ENCODE measurements around the gene PIM1.
A peak's percentile ranks its signal among the peaks of the same experiment; 100 is the strongest.

The PIM1 gene

GRCh38 chr6:37212268-37212667 lies 42.3 kb downstream of the PIM1 start:
- FAIRE-seq, result no peak
- no peak for DNase-seq (ENCODE audit: insufficient read length, low spot score)
- TF ChIP-seq PAX5 (IDR thresholded peaks at IDR 0.05; ENCODE audit: insufficient read depth, low read length, severe bottlenecking), result no peak
- no peak for TF ChIP-seq POLR2A (IDR thresholded peaks at IDR 0.05; ENCODE audit: low read depth, low read length)
- no peak for TF ChIP-seq POLR2AphosphoS5 (IDR thresholded peaks at IDR 0.05; ENCODE audit: low read depth, low read length)
- TF ChIP-seq SPI1 (IDR thresholded peaks at IDR 0.05; ENCODE audit: low read depth, low read length), result no peak
- no peak for TF ChIP-seq POU2F2 (IDR thresholded peaks at IDR 0.05; ENCODE audit: low read depth, low read length)
- no peak for TF ChIP-seq TAF1 (IDR thresholded peaks at IDR 0.05; ENCODE audit: low read depth, low read length)

- TF ChIP-seq POLR2AphosphoS5 (IDR thresholded peaks at IDR 0.05; ENCODE audit: low read depth, low read length) (no peak), SPI1 (IDR thresholded peaks at IDR 0.05; ENCODE audit: low read depth, low read length) (no peak)
- DNase-seq (ENCODE audit: insufficient read length, low spot score) (no peak), FAIRE-seq (no peak)
Measured at GRCh38 chr6:37218061-37218460, 48.1 kb downstream of the PIM1 start.

DNA sequence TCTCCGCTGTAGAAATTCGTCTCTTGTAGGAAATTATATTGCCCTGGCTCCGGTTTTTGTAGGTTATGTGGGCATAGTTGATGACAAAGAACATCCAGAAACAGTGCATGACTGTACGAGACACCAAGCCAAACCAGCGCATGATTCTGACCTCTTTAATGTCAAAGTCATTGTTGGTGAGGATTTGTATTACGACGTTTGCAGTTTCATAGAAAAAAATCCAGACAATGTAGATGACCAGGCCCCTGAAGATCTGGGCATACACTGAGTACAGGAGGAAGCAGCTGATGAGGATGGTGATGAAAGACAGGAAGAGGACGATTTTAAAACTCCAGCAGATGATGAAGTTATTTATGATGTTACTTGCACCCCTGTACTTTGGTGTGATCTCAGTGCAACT lies 48.6 kb downstream of the PIM1 start:
- no peak for TF ChIP-seq PAX5 (IDR thresholded peaks at IDR 0.05; ENCODE audit: insufficient read depth, low read length, severe bottlenecking)
- TF ChIP-seq TAF1 (IDR thresholded peaks at IDR 0.05; ENCODE audit: low read depth, low read length), result no peak
- FAIRE-seq (no peak), DNase-seq (ENCODE audit: insufficient read length, low spot score) (no peak)

GRCh38 chr6:37221585-37222124 lies 51.7 kb downstream of the PIM1 start:
- TF ChIP-seq SPI1 (IDR thresholded peaks at IDR 0.05; ENCODE audit: low read depth, low read length), result peak; percentile 44; the same call in 1 of the 2 replicates
- TF ChIP-seq TAF1 (IDR thresholded peaks at IDR 0.05; ENCODE audit: low read depth, low read length), result no peak
- no peak for TF ChIP-seq POLR2AphosphoS5 (IDR thresholded peaks at IDR 0.05; ENCODE audit: low read depth, low read length)
- no peak for TF ChIP-seq PAX5 (IDR thresholded peaks at IDR 0.05; ENCODE audit: insufficient read depth, low read length, severe bottlenecking)
- peak; percentile 48 for FAIRE-seq
- DNase-seq (ENCODE audit: insufficient read length, low spot score), result no peak

DNA sequence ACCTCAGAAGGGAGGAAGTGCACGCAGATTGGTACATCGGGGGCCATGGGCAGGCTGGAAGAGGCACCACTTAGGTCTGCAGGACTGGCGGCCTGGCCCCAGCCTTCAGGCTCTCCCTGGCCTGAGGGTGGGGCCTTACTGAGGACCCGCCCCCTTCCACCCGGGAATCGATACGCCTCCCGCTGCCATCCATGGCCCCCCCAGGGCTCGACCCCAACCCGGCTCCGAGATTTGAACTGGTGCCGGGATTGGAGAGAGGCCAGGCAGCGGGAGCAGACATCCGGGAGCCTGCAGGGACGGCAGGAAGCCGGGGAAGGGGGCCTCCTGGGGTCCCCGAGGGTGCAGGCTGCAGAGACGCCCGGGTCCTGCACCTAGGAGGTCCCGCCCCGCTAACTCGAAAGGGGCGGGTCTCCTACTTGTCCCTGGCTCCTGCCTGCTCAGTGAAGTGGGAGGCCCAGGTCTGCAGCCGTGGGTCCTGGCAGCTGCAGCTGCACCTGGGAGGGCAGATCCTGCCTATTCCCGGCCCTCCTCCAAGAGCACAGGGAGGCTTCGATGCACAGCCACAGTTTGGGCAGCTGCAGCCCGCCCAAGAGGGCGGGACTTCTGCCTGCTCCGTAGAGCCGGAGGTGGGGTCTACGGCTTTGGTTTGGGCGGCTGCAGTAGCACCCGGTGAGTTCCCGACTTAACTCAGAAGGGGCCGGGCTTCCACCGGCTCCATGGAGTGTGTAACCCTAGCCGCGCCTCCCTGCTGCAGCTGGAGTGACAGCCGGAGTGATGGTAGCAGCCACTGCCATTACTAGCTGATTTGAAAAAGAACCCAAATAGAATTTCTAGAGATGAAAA lies 52.4 kb downstream of the PIM1 start:
- FAIRE-seq, result peak; percentile 89
- peak; percentile 77 for DNase-seq (ENCODE audit: insufficient read length, low spot score)
- TF ChIP-seq PAX5 (IDR thresholded peaks at IDR 0.05; ENCODE audit: insufficient read depth, low read length, severe bottlenecking) (no peak), POLR2AphosphoS5 (IDR thresholded peaks at IDR 0.05; ENCODE audit: low read depth, low read length) (no peak), POU2F2 (IDR thresholded peaks at IDR 0.05; ENCODE audit: low read depth, low read length) (no peak), SPI1 (IDR thresholded peaks at IDR 0.05; ENCODE audit: low read depth, low read length) (no peak; the same call in 1 of the 2 replicates), TAF1 (IDR thresholded peaks at IDR 0.05; ENCODE audit: low read depth, low read length) (no peak), POLR2A (IDR thresholded peaks at IDR 0.05; ENCODE audit: low read depth, low read length) (no peak)

GRCh38 chr6:37222992-37223391 lies 53.0 kb downstream of the PIM1 start:
- no peak for DNase-seq (ENCODE audit: insufficient read length, low spot score)
- FAIRE-seq, result no peak
- TF ChIP-seq POLR2A (IDR thresholded peaks at IDR 0.05; ENCODE audit: low read depth, low read length) (no peak), SPI1 (IDR thresholded peaks at IDR 0.05; ENCODE audit: low read depth, low read length) (no peak), PAX5 (IDR thresholded peaks at IDR 0.05; ENCODE audit: insufficient read depth, low read length, severe bottlenecking) (no peak), TAF1 (IDR thresholded peaks at IDR 0.05; ENCODE audit: low read depth, low read length) (no peak), POU2F2 (IDR thresholded peaks at IDR 0.05; ENCODE audit: low read depth, low read length) (no peak), POLR2AphosphoS5 (IDR thresholded peaks at IDR 0.05; ENCODE audit: low read depth, low read length) (no peak)
